Fibroblast of pulmonary artery (primary cell): ENCODE measurements around the gene MMEL1.

ENCODE experiments used
- DNase-seq: peaks from one replicate; pipeline ENCODE4 v3.0.0-alpha.2; 2010; ENCODE audit warnings: low read depth
- H3K4me3 ChIP-seq: replicated peaks from 2 replicates; pipeline ENCODE4 v1.5.1; 2011; ENCODE audit warnings: low read depth, mild to moderate bottlenecking, control low read depth, low read length, moderate library complexity
- CTCF ChIP-seq: IDR thresholded peaks from 2 replicates; pipeline ENCODE4 v1.5.1; 2011; ENCODE audit warnings: mild to moderate bottlenecking, control low read depth, low read length, inconsistent platforms; ENCODE audit errors: missing control alignments

Gene MMEL1

GRCh38 chr1:2639203-2639602 lies 6.4 kb upstream of the MMEL1 start:
- no peak overlapping the region for H3K4me3 ChIP-seq
- TF ChIP-seq CTCF, result no peak
- no peak for DNase-seq

GRCh38 chr1:2638466-2639115 lies 5.8 kb upstream of the MMEL1 start:
- no peak overlapping the region for H3K4me3 ChIP-seq
- DNase-seq, result no peak
- TF ChIP-seq CTCF, result no peak

DNA sequence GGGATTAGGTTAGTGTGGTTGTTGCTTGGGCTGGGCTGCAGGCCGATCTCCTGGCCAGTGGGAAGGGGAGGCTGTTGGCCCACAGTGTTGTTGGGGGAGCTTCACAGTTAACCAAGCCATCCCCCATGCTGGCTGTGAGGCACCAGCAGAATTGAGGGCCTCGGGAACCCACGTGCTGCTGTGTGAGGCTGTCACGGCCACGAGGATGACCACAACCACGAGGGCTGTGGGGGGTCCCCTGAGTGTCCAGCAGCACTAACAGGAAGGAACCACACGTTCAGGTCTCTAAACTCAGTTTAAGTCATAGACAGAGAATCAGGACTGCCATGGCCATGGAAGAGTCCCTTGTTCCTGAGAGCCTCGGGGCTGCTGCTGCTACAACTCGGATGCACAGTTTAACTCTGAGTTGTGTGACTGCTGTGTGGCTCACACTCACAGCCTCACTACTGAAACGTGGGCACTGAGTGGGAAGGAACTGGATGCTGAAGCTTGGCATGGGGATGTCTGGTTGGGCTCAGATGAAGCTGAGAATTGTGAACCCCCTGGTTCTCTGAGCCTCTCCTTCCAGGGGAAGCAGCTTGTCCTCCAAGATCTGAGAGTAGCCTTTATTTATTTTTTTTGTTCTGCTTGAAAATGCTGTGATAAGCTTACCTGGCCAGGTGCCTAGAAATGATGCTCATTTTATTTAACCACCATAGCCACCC lies 4.8 kb upstream of the MMEL1 start:
- H3K4me3 ChIP-seq, result no peak overlapping the region
- no peak for DNase-seq
- no peak for TF ChIP-seq CTCF

DNA sequence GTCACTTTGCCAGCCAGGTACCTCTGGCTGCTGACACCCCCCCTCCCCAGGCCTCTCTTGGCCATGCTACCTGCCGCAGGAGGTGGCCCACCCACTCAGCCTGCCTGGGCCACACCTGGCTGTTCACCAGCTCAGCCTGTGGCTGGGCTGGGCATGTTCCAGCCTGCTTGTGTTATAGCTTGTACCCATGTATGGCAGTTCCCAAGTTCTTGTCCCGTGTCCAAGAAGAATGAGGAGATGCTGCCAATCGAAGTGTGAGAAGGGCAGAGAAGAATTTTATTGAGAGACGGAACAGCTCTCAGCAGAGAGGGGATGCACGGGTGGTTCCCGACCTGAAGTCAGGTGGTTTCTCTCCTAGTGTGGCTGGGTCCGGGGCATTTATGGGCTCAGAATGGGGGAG lies 3.9 kb upstream of the MMEL1 start:
- no peak for DNase-seq
- no peak overlapping the region for H3K4me3 ChIP-seq
- TF ChIP-seq CTCF, result no peak

- TF ChIP-seq CTCF, result no peak
These were observed 2.7 kb upstream of the MMEL1 start for GRCh38 chr1:2635361-2636010.

DNA sequence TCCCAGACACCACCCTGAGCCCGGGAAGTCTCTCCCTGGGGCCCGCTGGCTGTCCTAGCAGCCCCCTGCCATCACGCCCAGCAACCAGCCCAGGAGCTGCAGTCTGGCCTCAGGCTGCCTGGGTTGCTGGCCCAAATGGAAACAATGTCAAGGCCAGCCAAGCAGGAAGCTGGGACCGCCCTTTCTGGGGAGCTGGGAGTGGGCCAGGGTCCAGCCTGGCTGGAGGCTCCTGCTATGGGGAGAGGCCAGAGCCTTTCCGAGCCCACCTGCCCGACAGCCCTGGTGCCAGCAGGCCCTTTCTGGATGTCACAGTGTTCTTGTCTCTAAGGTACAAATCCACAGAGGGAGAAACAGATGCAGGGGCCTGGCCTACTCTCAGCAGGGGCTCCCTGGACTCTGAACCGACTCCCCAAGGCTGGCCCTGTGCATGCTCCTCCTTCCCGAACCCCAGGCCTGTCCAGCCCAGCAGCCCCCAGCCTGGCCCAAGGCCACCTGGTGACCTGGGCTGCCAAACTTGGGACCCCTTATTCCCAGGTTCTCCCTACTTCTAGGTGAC lies 1.2 kb upstream of the MMEL1 start:
- TF ChIP-seq CTCF, result no peak
- DNase-seq, result no peak
- no peak overlapping the region for H3K4me3 ChIP-seq

More at GRCh38 chr1:2635361-2636010, 2.7 kb upstream of the MMEL1 start:
- no peak for DNase-seq
- no peak overlapping the region for H3K4me3 ChIP-seq
